HK-2 (cell line): ENCODE results near the gene PARP15.
"Not testable (repeated sequence)": the region's sequence is repeated elsewhere in the genome, so short reads cannot be mapped to it uniquely, and the experiment has no call there.

Experiments
- DNase-seq: peaks from one replicate; pipeline ENCODE4 v3.0.0-alpha.2; 2018; ENCODE audit not compliant: unreplicated experiment

The PARP15 gene

DNA sequence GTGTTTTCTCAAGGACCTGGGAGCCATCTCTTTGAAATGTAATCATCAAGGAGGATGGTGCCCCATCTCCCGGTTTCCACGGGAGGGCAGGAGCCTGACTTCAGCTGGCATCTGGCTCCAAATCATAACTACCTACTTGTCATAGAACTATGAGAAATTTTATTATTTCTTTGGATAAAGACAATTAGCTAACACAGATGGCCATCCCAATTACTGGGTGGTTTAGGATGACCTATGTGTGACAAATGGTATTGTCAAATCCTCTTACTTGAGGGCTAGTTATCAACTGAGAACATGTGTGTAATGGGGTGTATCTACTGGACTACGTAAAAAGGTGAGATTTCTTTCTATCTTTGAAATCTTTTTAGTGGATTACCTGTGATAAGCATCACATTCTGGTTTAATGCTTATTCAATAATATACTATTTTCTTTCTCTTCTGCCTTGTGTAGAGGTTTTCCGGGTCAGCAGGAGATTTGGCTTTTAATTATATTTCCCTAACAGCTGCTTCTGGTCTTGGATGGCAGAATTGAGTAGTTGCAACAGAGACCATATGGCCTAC lies 87.9 kb downstream of the PARP15 start:
- no peak for DNase-seq

DNA sequence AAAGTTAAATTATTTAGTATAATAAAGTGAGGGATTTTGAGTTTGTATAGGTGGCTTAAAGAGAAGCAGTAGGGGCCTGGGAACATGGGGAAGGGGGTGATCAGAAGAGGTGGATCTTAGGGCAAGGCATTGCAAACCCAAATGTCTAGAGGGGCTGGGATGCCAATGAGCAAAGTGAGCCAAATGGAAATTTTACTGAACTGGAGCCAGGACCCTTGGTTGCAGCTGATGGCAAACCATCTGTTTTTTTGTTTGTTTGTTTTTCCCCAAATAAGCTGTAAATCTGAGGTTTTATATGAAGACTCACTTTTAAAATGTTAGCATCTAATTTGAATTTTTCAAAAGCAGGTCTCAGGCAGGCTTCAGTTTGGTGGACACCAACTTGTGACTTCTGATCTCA lies 88.4 kb downstream of the PARP15 start:
- no peak for DNase-seq

GRCh38 chr3:122668930-122669730 lies 91.7 kb downstream of the PARP15 start:
- no peak for DNase-seq

DNA sequence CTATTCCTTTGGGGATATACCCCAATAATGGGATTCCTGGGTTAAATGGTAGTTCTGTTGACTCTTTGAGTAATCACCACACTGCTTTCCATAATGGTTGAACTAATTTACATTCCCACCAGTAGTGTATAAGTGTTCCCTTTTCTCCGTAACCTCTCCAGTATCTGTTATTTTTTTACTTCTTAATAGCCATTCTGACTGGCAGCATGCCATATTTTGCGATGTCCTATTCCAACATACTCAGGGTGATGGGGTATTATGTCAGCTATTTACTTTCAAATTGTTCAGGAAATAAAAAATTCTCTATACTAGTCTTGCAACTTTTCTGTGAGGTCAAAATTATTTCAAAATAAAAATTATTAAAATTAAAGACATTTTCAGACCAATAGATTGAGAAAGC lies 94.1 kb downstream of the PARP15 start:
- no peak for DNase-seq

DNA sequence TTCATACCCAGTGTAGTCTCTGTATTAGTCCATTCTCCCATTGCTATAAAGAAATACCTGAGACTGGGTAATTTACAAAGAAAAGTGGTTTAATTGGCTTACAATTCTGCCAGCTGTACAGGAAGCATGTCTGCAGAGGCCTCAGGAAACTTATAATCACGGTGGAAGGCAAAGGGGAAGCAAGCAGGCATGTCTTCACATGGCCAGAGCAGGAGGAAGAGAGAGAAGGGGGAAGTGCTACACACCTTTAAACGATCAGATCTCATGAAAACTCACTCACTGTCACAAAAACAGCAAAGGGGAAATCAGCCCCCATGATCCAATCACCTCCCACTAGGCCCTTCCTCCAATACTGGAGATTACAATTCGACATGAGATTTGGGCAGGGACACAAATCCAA lies 96.9 kb downstream of the PARP15 start:
- DNase-seq, result no peak

- DNase-seq, result no peak
These were observed 99.3 kb downstream of the PARP15 start for GRCh38 chr3:122676759-122677158.

DNA sequence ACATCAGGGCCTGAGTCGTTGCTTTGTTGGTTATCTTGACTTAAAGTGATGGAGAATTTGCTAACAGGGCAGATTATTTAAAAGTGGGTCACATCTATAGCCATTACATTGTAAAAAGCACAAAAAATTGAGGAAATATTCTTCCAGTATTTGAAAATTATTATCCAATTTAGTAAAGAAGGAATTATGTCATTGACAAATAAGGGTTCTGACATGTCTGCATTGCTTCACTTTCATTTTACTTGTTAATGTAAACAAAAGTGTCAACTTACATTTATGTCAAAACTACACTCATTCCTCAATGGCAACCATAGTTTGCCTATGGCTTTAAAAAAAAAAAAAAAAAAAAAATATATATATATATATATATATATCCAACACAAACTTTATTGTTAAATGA lies 99.8 kb downstream of the PARP15 start:
- DNase-seq, result no peak

GRCh38 chr3:122678506-122678905 lies 101.1 kb downstream of the PARP15 start:
- no peak for DNase-seq

- DNase-seq, result peak; percentile 78
These were observed 101.8 kb downstream of the PARP15 start for GRCh38 chr3:122679085-122679881.

DNA sequence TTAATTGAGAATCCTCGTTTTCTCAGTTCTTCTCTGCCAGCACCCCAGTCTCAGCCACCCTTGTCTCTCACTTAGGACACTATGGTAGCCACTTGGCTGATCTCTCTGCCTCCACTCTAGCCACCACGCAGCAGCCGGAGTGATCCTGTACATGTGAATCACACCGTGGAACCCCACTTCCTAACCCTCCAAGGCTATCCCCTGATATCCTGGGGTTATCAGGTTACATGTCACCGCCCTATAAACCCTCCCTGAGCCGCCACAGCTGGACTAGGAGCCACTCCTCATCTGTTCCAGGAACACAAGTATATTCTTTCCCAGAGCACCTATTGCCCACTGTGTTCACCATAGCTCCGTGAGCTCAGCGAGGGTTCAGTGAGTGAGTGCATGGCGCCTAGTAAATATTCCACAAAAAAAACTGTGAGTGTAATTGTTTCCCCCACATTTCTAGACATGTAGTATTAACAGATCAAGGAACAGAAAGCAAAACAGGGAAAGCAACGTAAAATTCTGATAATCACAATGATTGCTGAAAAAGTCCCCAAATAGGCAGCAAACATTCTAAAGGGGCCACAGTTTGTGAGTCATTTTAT lies 102.5 kb downstream of the PARP15 start:
- peak; percentile 49 for DNase-seq

GRCh38 chr3:122680475-122681283 lies 103.2 kb downstream of the PARP15 start, which contains the start of gene PARP14:
Gene PARP14 (plus strand): TSS chr3:122680839. CDS start chr3:122680884, 45 bp downstream.
- DNase-seq, result peak; percentile 71

DNA sequence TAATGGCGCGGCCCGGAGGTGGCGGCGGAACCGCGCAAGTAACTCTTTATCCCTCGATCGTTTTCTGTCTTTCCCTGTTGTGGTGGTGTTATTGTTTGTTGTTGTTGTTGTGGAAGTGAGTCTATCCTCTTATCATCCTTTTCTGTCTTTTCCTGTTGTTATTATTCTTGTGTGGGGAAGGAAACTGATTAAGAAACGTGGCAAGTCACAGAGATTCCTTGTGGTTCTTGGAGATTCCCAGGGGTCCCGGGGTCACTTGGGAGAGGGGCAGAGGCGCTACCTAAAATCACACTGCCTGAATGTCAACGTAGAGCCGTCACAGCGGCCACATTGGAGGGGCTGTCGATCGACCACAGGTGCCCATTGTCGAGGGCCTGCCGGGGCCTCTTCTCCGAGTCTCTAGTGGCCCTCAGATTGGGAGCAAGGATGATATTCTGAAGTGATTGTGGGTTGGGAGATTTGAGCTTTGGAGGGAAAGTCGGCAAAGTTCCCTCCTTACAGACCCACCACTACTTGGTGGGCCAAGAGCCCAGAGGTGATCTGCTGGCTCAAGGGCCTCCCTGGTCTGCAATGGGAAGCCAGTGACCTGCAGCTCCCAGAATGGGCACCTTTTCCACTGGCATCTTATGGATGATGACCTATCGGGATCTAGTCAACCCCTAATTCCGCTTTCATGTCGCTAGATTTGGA lies 104.0 kb downstream of the PARP15 start:
- DNase-seq, result no peak

GRCh38 chr3:122681974-122682409 lies 104.5 kb downstream of the PARP15 start:
- DNase-seq, result no peak

GRCh38 chr3:122682778-122683411 lies 105.4 kb downstream of the PARP15 start:
- not testable (repeated sequence) for DNase-seq

GRCh38 chr3:122687298-122687697 lies 109.8 kb downstream of the PARP15 start:
- no peak for DNase-seq
